Small intestine (tissue), 7 donors: Measurements from ENCODE around the gene INTS1. TPM values are rescaled to one million over a fixed set of nuclear protein-coding genes. Genes with fewer than 3 reads are reported as not detected.

Source experiments
- DNase-seq, 2 donors: peaks; one replicate each; pipeline versions ENCODE4 v3.0.0 to v3.0.0-alpha.2; 2013
- FAIRE-seq: peaks from 2 replicates; lab custom pipeline; 2012; peaks lifted over from hg19 to GRCh38; lab: Jason Lieb, UNC
- H3K27ac ChIP-seq, 3 donors: one replicate each; pipeline ENCODE4 v1.5.1; 2013; ENCODE audit warnings: low read length in 2 of 3, mild to moderate bottlenecking in 2 of 3, control low read depth in 1 of 3, inconsistent platforms in 1 of 3, low read depth in 1 of 3, moderate library complexity in 1 of 3
- H3K27me3 ChIP-seq, 3 donors: one replicate each; pipeline ENCODE4 v1.6.1; 2013; ENCODE audit warnings: low read length in 3 of 3, inconsistent platforms in 1 of 3; ENCODE audit not compliant: control insufficient read depth in 3 of 3, insufficient read depth in 3 of 3
- H3K36me3 ChIP-seq, 3 donors: one replicate each; pipeline ENCODE4 v1.6.1; 2013; ENCODE audit warnings: low read length in 3 of 3, inconsistent platforms in 1 of 3, low read depth in 1 of 3, mild to moderate bottlenecking in 1 of 3, moderate library complexity in 1 of 3; ENCODE audit not compliant: control insufficient read depth in 3 of 3, insufficient read depth in 2 of 3
- H3K4me1 ChIP-seq, 3 donors: one replicate each; pipeline ENCODE4 v1.6.1; 2013; ENCODE audit warnings: low read length in 2 of 3, inconsistent platforms in 1 of 3, low read depth in 1 of 3, mild to moderate bottlenecking in 1 of 3, moderate library complexity in 1 of 3; ENCODE audit not compliant: control insufficient read depth in 3 of 3, insufficient read depth in 2 of 3
- H3K4me3 ChIP-seq, 3 donors: one replicate each; pipeline ENCODE4 v1.5.1; 2013; ENCODE audit warnings: low read length in 3 of 3, control low read depth in 1 of 3, inconsistent platforms in 1 of 3, low read depth in 1 of 3, mild to moderate bottlenecking in 1 of 3, moderate library complexity in 1 of 3
- H3K9me3 ChIP-seq, 2 donors: one replicate each; pipeline ENCODE4 v1.6.1; 2013; ENCODE audit warnings: low read depth in 1 of 2, low read length in 1 of 2; ENCODE audit not compliant: control insufficient read depth in 2 of 2, insufficient read depth in 1 of 2
- WGBS, 3 donors: extraction: QIAGEN DNeasy Blood & Tissue Kit; methylation state at CpG; one replicate each; pipeline ENCODE4 v1.1.7; 2013; 5-methylcytosine and 5-hydroxymethylcytosine counted together
- polyA plus RNA-seq, 4 donors: library from polyadenylated mRNA; stranded (reverse) in 3 of 4; unstranded in 1 of 4; fragments of 200-250 nt in 3 of 4; fragments of 120-200 nt in 1 of 4; gene quantifications; one replicate each; pipeline versions ENCODE4 v1.2.1 to v1.2.3, GENCODE V29; 2013
- donor health status: healthy with polysubstance abuse.
- donor health status: control.
- donor health status: control.
- donor health status: Bipolar disorder and iron deficiency.
- donor health status: healthy.

Gene INTS1
- polyA plus RNA-seq, 4 donors = 48.9 to 83.2 (median 68.9) TPM

DNA sequence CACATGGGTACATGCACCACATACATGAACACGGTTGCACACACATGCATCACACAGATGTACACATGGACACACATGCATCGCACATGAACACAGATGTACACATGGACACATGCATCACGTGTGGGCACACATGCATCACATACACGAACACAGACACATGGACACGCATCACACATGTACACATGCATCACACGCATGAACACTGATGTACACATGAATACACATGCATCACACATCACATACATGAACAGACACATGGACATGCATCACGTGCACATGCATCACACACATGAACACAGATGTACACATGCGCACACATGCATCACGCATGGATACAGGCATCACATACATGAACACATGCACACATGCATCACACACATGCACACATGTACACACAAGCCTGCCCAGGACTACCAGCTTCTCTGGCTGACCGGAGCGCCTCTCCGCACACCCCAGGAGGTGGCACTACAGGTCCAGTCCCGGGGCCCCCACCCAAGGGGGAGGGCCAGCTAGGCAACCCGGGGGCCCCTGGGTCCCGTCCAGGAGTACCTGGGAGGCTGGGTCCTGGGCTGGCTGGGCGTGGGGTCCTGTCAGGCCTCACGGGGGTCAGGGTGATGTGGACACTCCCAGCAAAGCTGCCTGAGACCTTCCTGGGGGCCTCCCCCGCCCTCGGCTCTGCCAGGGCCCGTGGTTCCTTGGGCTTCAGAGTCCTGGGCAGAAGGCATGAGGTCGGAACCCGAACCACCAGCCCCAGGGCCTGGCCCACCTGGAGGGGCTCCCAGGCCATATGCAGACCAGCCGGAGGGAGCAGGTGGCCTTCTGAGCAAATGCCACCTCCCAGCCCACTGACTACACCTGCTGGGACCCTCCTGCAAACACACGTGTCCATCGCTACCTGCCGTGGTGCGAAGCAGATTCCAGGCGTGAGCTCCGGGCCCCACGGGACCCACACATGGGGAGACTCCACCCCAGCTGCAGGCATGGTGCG lies 64.5 kb downstream of the INTS1 start:
- Histone ChIP-seq H3K4me3 (no peak overlapping the region), H3K4me1 (no peaks in the 10 kb centered on the region), H3K27ac (no peak overlapping the region), H3K27me3 (no peaks in the 10 kb centered on the region), H3K36me3 (peaks cover 7 to 83% (median 8%) of the 10 kb centered on the region in 3 donors), H3K9me3 (peaks cover 0 to 2% of the 10 kb centered on the region in 2 donors)
- 89 to 93% (median 90%) methylated on average over 31 of the region's 31 CpGs for WGBS, 3 donors
- DNase-seq = no peak
- no peak for FAIRE-seq

DNA sequence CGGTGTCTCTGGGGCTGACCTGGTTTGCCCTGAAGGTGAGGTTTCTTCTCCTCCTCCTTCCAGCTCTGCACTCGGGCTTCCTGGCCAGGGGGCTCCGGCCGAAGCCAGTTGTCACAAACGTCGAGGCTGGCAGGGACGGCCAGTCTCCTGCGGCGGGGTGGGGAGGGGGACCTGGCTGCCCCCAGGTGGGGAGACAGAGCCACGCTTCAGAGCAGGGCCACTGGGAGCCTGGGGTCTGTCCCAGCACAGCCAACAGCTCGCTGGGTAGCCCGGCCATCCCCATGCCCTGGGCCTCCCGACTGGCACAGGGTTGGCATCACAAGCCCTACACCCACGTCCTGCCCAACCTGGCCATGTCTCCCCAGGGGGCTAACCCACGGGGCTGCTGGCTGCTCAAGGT lies 65.4 kb downstream of the INTS1 start:
- no peak overlapping the region for H3K27ac ChIP-seq
- 87 to 89% (median 88%) methylated on average over 15 of the region's 15 CpGs for WGBS, 3 donors
- H3K4me1 ChIP-seq = no peaks in the 10 kb centered on the region
- FAIRE-seq (no peak), DNase-seq (no peak)
- peaks cover 0 to 2% of the 10 kb centered on the region in 2 donors for H3K9me3 ChIP-seq
- H3K4me3 ChIP-seq = no peak overlapping the region
- peaks cover 7 to 85% (median 8%) of the 10 kb centered on the region in 3 donors for H3K36me3 ChIP-seq
- H3K27me3 ChIP-seq = no peaks in the 10 kb centered on the region

DNA sequence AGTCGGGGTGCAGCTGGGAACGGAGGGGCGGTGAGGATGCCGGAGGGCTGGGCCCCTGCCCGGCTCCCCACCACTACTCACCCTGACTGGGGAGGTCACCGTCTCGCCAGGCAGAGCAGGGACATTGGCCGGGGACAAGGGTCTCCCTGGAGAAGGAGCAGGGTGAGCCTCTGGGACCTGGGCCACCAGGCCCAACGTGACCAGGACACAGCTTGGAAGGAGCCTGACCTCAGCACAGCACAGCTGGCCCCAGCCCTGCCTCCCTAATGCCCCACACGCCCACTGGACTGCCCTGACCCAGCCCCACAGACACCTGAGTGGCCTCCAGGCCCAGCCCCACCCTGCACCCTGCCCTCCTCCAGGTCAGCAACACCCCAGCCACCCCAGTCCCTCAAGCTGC lies 66.0 kb downstream of the INTS1 start:
- WGBS, 3 donors = 81 to 89% (median 89%) methylated on average over 9 to 10 of the region's 10 CpGs
- DNase-seq (no peak), FAIRE-seq (no peak)
- Histone ChIP-seq H3K36me3 (peaks cover 7 to 81% (median 8%) of the 10 kb centered on the region in 3 donors), H3K27ac (no peak overlapping the region), H3K4me3 (no peak overlapping the region), H3K4me1 (no peaks in the 10 kb centered on the region), H3K27me3 (no peaks in the 10 kb centered on the region), H3K9me3 (peaks cover 0 to 2% of the 10 kb centered on the region in 2 donors)

DNA sequence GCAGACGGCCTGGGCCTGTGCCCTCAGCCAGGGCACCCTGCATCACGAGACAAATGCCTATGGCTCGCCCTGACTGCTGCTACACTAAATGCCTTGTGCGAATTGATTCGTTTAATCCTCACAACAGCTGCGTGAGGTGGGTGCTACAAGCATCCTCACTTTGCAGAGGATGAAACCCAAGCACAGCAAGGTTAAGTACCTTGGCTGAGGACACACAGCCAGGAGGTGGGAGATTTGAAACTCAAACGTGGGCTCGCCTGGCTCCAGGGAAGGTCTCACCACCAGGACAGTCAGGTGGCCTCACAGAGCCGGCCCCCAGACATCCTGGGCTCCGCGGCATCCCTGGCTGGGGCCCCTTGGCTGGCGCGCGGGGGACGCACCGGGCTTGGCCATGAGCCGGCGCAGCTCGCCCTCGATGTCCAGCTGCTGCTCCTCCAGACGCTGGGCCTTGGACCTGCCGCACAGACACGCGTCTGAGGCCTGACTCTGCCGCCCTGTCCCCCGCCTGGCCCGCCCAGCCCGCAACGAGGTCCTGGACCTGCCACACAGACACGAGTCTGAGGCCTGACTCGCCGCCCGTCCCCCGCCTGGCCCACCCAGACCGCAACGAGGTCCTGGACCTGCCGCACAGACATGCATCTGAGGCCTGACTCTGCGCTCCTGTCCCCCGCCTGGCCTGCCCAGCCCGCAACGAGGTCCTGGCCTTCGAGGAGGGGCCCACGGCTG lies 66.9 kb downstream of the INTS1 start:
- DNase-seq (no peak), FAIRE-seq (no peak)
- Histone ChIP-seq H3K4me1 (peaks cover 0 to 3% (median 0%) of the 10 kb centered on the region in 3 donors), H3K4me3 (no peak overlapping the region), H3K27me3 (peaks cover 0 to 2% (median 0%) of the 10 kb centered on the region in 3 donors), H3K9me3 (peaks cover 0 to 2% of the 10 kb centered on the region in 2 donors), H3K36me3 (peaks cover 7 to 80% (median 8%) of the 10 kb centered on the region in 3 donors), H3K27ac (no peak overlapping the region)
- 91 to 94% (median 93%) methylated on average over 36 to 43 of the region's 43 CpGs for WGBS, 3 donors

DNA sequence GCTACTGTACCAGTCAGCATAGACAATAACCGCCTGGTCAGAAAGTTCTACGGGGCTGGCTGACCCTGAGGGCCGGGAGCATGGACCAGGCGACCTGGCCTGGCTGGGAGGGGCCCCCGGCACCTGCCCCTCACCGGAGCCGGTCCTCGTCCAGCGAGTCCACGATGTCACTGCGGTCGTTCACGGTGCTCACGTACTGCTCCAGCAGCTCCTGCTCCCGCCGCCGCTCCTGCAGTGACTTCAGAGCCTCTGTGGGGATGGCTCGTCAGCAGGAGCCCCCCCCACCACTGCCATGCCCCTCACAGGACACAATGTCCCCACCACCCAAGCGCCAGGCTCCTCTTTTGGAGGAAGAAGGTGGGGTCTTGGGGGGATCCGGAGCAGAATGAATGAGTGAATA lies 67.6 kb downstream of the INTS1 start:
- WGBS, 3 donors = 91 to 94% (median 94%) methylated on average over 16 to 20 of the region's 20 CpGs
- FAIRE-seq (no peak), DNase-seq (no peak)
- Histone ChIP-seq H3K27ac (no peak overlapping the region), H3K27me3 (peaks cover 0 to 4% (median 0%) of the 10 kb centered on the region in 3 donors), H3K4me3 (no peak overlapping the region), H3K9me3 (peaks cover 0 to 2% of the 10 kb centered on the region in 2 donors), H3K4me1 (peaks cover 0 to 3% (median 0%) of the 10 kb centered on the region in 3 donors), H3K36me3 (peaks cover 5 to 72% (median 7%) of the 10 kb centered on the region in 3 donors)

DNA sequence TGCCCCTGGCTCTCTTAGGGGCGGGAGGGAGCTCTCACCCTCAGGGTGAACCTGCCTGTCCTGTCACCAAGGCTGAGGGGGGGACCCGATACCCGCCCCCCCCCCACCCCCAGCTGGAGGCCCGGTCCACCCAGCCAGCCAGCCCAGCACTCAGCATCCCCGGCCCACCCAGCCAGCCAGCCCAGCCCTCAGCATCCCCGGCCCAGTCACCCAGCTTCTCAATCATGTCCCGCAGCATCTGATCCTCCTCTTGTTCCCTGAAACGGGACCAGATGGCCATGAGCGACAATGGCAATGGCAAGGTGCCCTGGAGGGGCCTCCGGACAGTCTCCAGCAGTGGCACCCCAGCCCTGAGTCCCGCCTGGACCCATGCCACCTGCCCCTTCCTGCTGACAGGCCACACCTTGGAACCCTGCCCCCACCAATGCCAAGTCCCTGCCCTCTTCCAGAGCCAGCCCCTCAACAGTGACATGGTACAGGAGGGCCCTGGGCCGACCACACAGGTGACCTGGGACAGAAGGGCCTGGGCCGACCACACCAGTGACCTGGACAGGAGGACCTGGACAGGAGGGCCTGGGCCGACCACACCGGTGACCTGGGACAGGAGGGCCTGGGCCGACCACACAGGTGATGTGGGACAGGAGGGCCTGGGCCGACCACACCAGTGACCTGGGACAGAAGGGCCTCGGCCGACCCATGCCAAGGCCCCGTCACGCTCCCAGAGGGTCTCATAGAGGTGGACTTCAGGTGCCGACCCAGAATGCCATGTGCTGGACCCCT lies 69.1 kb downstream of the INTS1 start:
- Histone ChIP-seq H3K4me1 (peaks cover 0 to 3% (median 0%) of the 10 kb centered on the region in 3 donors), H3K27ac (no peak overlapping the region), H3K4me3 (no peak overlapping the region), H3K36me3 (peaks cover 5 to 57% (median 7%) of the 10 kb centered on the region in 3 donors), H3K9me3 (peaks cover 0 to 2% of the 10 kb centered on the region in 2 donors), H3K27me3 (peaks cover 0 to 9% (median 0%) of the 10 kb centered on the region in 3 donors)
- FAIRE-seq (no peak), DNase-seq (no peak)
- WGBS, 3 donors = 89 to 94% (median 89%) methylated on average over 17 to 22 of the region's 22 CpGs

DNA sequence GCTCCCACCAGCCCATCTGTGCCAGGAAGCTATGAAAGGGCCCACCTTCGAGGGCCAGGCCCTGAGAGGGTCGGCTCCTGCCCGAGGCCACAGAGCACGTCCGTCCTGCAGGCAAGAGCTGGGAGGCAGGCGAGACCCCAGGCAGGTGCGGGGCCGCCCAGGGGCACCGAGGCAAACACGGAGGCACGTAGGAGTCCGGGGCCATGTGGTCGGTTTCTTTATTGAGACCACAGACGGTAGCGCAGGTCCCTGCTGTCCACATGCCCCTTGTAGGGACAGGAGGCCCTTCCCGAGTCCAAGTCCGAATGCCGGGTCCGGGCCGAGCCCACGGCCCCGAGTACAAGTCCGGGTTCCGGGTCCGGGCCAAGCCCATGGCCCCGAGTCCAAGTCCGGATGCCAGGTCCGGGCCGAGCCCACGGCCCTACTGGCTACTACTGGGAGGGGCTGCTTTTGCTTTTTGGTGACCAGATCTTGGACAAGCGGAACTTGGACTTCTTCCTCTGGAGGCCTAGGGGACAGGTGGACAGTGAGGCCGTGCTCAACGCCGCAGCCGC lies 69.9 kb downstream of the INTS1 start:
- H3K4me1 ChIP-seq = peaks cover 0 to 3% (median 0%) of the 10 kb centered on the region in 3 donors
- no peak overlapping the region for H3K4me3 ChIP-seq
- H3K9me3 ChIP-seq = no peaks in the 10 kb centered on the region
- DNase-seq (no peak), FAIRE-seq (no peak)
- 88 to 90% (median 90%) methylated on average over 35 of the region's 35 CpGs for WGBS, 3 donors
- peaks cover 0 to 14% (median 0%) of the 10 kb centered on the region in 3 donors for H3K27me3 ChIP-seq
- H3K36me3 ChIP-seq = peaks cover 5 to 51% (median 7%) of the 10 kb centered on the region in 3 donors
- H3K27ac ChIP-seq = no peak overlapping the region
